ENCODE measurements around the gene RYR1. TPM values are rescaled to one million over a fixed set of nuclear protein-coding genes. Genes with fewer than 3 reads are reported as not detected.

The RYR1 gene
- total RNA-seq, 1 donor = under 0.01 TPM

DNA sequence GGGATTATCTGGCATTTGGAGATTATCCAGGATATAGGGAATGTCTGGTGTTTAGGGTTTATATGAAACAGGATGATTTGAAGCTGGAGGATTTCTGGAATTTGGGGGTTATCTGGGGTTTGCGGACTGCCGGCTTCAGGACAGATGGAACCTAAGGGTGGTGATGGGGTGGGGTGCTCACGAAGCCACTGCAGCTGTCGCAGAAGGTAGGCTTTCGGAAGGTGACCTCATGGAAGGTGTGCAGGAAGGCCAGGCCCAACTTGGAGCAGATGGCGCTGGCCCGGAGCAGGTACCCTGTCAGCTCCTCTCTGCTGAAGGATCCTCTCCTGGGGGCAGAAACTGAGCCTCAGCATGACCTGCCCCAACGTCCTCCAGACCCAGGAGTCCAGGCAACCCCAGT, 21.0 kb upstream of the RYR1 start:
- no peaks in the 10 kb centered on the region for H3K36me3 ChIP-seq (ENCODE audit: insufficient read depth, low read length)
- TF ChIP-seq, protein P1, sequence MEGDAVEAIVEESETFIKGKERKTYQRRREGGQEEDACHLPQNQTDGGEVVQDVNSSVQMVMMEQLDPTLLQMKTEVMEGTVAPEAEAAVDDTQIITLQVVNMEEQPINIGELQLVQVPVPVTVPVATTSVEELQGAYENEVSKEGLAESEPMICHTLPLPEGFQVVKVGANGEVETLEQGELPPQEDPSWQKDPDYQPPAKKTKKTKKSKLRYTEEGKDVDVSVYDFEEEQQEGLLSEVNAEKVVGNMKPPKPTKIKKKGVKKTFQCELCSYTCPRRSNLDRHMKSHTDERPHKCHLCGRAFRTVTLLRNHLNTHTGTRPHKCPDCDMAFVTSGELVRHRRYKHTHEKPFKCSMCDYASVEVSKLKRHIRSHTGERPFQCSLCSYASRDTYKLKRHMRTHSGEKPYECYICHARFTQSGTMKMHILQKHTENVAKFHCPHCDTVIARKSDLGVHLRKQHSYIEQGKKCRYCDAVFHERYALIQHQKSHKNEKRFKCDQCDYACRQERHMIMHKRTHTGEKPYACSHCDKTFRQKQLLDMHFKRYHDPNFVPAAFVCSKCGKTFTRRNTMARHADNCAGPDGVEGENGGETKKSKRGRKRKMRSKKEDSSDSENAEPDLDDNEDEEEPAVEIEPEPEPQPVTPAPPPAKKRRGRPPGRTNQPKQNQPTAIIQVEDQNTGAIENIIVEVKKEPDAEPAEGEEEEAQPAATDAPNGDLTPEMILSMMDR (IDR thresholded peaks at IDR 0.05; ENCODE audit: extremely low read depth, low read depth, low read length) = no peak
- no peaks in the 10 kb centered on the region for H3K4me1 ChIP-seq (ENCODE audit: insufficient read depth, low read length)
- H2AFZ ChIP-seq (ENCODE audit: low read length) = no peak overlapping the region
- H3K79me2 ChIP-seq (ENCODE audit: insufficient read depth, low read length) = no peaks in the 10 kb centered on the region
- DNase-seq (ENCODE audit: insufficient read length, low spot score, missing footprints) = no peak
- no peak overlapping the region for H3K4me2 ChIP-seq (ENCODE audit: insufficient read depth, low read length)
- H4K20me1 ChIP-seq (ENCODE audit: insufficient read depth, low read length) = no peaks in the 10 kb centered on the region
- no peaks in the 10 kb centered on the region for H3K9me3 ChIP-seq (ENCODE audit: low read depth, low read length)
- H3K27ac ChIP-seq (ENCODE audit: low read depth, low read length) = no peak overlapping the region
- H3K27me3 ChIP-seq (ENCODE audit: insufficient read depth, low read length) = peaks cover 5% of the 10 kb centered on the region
- H3K4me3 ChIP-seq (ENCODE audit: insufficient read depth, low read length) = no peak overlapping the region

DNA sequence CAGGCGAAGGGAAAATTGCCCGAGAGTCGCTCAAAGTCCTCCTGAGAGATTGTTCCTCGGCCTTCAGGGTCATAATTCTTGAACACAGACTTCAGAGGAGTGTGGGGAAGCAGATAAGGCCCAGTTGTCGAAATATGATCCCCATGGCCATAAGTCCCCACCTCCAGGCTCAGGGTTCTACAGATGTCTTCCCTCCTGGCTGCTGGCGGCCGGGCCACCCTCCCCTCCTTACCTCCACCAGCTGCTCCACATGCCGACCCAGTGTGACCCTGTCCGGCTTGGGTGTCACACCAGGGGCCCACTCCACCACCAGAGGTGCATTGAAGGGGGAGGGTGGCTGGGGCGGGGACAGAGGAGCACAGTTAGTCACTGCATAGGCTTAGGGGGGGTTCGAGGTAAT, 20.5 kb upstream of the RYR1 start:
- no peak overlapping the region for H3K4me3 ChIP-seq (ENCODE audit: insufficient read depth, low read length)
- H3K27me3 ChIP-seq (ENCODE audit: insufficient read depth, low read length) = peaks cover 6% of the 10 kb centered on the region
- no peak overlapping the region for H3K27ac ChIP-seq (ENCODE audit: low read depth, low read length)
- TF ChIP-seq, protein P1 (IDR thresholded peaks at IDR 0.05; ENCODE audit: extremely low read depth, low read depth, low read length) = no peak
- no peaks in the 10 kb centered on the region for H3K9me3 ChIP-seq (ENCODE audit: low read depth, low read length)
- H3K4me2 ChIP-seq (ENCODE audit: insufficient read depth, low read length) = no peak overlapping the region
- no peaks in the 10 kb centered on the region for H3K79me2 ChIP-seq (ENCODE audit: insufficient read depth, low read length)
- H3K4me1 ChIP-seq (ENCODE audit: insufficient read depth, low read length) = no peaks in the 10 kb centered on the region
- H4K20me1 ChIP-seq (ENCODE audit: insufficient read depth, low read length) = no peaks in the 10 kb centered on the region
- H3K36me3 ChIP-seq (ENCODE audit: insufficient read depth, low read length) = no peaks in the 10 kb centered on the region
- DNase-seq (ENCODE audit: insufficient read length, low spot score, missing footprints) = no peak
- no peak overlapping the region for H2AFZ ChIP-seq (ENCODE audit: low read length)

DNA sequence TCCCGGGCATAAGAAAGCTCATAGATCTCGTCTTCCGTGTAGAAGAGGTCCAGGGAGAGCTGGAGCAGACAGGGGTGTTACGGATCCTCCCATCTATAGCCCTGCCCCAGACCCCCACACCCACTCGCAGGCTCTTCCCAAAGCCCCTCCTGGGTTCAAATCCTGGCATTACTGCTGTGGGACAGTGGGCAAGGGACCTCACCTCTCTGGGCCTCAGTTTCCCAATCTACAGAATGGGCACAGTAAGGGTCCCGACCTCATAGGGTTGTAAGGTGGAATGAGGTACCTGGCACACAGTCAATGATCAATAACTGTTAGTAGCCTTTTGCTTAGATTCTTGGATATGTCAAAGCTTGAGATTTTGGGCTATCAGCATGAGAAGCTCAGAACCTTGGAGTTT, 20.1 kb upstream of the RYR1 start:
- DNase-seq (ENCODE audit: insufficient read length, low spot score, missing footprints) = no peak
- no peaks in the 10 kb centered on the region for H4K20me1 ChIP-seq (ENCODE audit: insufficient read depth, low read length)
- H2AFZ ChIP-seq (ENCODE audit: low read length) = no peak overlapping the region
- no peak overlapping the region for H3K4me3 ChIP-seq (ENCODE audit: insufficient read depth, low read length)
- no peaks in the 10 kb centered on the region for H3K4me1 ChIP-seq (ENCODE audit: insufficient read depth, low read length)
- TF ChIP-seq, protein P1 (IDR thresholded peaks at IDR 0.05; ENCODE audit: extremely low read depth, low read depth, low read length) = no peak
- H3K4me2 ChIP-seq (ENCODE audit: insufficient read depth, low read length) = no peak overlapping the region
- H3K36me3 ChIP-seq (ENCODE audit: insufficient read depth, low read length) = no peaks in the 10 kb centered on the region
- H3K27me3 ChIP-seq (ENCODE audit: insufficient read depth, low read length) = peaks cover 11% of the 10 kb centered on the region
- no peaks in the 10 kb centered on the region for H3K9me3 ChIP-seq (ENCODE audit: low read depth, low read length)
- H3K27ac ChIP-seq (ENCODE audit: low read depth, low read length) = no peak overlapping the region
- no peaks in the 10 kb centered on the region for H3K79me2 ChIP-seq (ENCODE audit: insufficient read depth, low read length)

DNA sequence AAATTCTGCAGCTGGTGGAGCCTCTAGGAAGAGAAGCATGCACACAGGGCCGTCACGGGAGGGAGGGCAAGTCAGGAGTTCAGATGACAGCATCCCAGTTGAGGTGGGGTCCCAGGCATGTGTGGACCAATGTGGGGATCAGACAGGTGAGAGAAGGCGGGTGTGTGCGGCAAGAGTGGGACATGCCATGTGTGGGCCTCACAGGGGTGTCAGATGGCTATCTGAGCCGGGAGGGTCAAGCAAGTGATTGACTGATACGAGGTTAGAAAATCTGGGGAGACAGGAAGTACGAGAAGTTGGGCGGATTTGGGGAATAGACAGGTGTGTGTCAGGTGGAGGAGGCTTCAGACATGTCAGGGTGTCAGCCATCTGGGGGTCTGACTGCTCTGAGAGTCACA, 16.3 kb upstream of the RYR1 start:
- H2AFZ ChIP-seq (ENCODE audit: low read length) = no peak overlapping the region
- H3K79me2 ChIP-seq (ENCODE audit: insufficient read depth, low read length) = no peaks in the 10 kb centered on the region
- H3K9me3 ChIP-seq (ENCODE audit: low read depth, low read length) = no peaks in the 10 kb centered on the region
- no peaks in the 10 kb centered on the region for H3K36me3 ChIP-seq (ENCODE audit: insufficient read depth, low read length)
- H3K27me3 ChIP-seq (ENCODE audit: insufficient read depth, low read length) = peaks cover 19% of the 10 kb centered on the region
- no peaks in the 10 kb centered on the region for H4K20me1 ChIP-seq (ENCODE audit: insufficient read depth, low read length)
- H3K27ac ChIP-seq (ENCODE audit: low read depth, low read length) = no peak overlapping the region
- H3K4me2 ChIP-seq (ENCODE audit: insufficient read depth, low read length) = no peak overlapping the region
- DNase-seq (ENCODE audit: insufficient read length, low spot score, missing footprints) = no peak
- H3K4me3 ChIP-seq (ENCODE audit: insufficient read depth, low read length) = no peak overlapping the region
- TF ChIP-seq, protein P1 (IDR thresholded peaks at IDR 0.05; ENCODE audit: extremely low read depth, low read depth, low read length) = no peak
- no peaks in the 10 kb centered on the region for H3K4me1 ChIP-seq (ENCODE audit: insufficient read depth, low read length)
